Smooth muscle cell of the brain vasculature (primary cell): ENCODE measurements around the gene SPACA5.
"Not testable (repeated sequence)": the region's sequence is repeated elsewhere in the genome, so short reads cannot be mapped to it uniquely, and the experiment has no call there.

Experiments used
- DNase-seq: peaks from one replicate; pipeline ENCODE4 v3.0.0-alpha.2; 2012; ENCODE audit warnings: low read depth, low spot score

Gene SPACA5

GRCh38 chrX:48021026-48021900 is 14.5 kb downstream of the SPACA5 start:
- peak; percentile 70 for DNase-seq

GRCh38 chrX:48022100-48022499 is 15.3 kb downstream of the SPACA5 start:
- DNase-seq, result no peak

DNA sequence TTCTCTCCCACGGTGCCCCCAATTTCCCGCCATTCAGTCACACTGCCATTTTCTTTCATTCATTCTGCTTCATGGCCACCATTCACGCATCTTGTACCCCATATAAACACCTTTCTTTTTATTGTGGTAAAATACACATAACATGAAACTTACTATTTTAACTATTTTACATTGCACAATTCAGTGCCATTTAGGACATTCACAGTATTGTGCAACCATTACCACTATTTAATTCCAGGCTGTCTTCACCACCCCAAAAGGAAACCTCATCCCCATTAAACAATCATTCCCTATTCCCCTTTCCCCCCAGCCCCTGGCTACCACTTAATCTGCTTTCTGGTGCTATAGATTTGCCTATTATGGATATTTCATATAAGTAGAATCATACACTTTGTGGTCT is 15.9 kb downstream of the SPACA5 start:
- DNase-seq, result no peak

- no peak for DNase-seq
Measured at GRCh38 chrX:48025561-48025960, 18.8 kb downstream of the SPACA5 start.

DNA sequence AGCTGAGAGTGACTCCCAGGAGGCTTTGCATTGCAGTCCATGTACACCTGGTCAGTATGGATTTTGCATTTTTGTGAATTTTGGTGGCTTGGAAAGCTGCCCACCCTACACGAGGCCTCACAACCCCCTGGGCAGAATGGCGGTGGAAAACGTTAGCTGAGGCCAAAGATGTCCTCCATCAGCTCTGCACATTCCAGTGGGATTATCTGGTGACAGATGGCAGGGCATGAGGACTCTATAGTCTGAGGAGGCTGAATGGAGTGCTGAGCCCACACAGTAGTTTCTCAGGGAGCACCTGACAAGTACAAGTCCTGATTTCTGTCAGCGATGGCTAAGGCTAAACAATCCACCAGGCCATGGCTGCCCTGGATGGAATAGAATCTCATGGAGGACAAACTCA is 20.8 kb downstream of the SPACA5 start:
- DNase-seq, result not testable (repeated sequence)

DNA sequence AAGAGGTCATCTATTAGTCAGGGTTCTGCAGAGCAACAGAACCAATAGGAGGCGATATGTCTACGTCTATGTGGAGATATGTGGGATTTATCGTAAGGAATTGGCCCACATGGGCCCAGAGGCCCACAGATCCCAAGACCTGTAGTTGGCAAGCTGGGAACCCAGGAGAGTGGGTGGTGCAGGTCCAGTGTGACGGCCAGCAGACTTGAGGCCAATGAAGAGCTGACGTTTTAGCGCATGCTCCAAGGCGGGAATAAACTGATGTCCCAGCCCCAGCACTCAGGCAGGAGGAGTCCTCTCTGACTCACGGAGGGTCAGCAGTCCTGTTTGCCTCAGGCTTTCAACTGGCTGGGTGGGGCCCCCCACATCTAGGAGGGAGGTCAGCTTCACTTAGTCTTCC is 21.3 kb downstream of the SPACA5 start:
- no peak for DNase-seq

DNA sequence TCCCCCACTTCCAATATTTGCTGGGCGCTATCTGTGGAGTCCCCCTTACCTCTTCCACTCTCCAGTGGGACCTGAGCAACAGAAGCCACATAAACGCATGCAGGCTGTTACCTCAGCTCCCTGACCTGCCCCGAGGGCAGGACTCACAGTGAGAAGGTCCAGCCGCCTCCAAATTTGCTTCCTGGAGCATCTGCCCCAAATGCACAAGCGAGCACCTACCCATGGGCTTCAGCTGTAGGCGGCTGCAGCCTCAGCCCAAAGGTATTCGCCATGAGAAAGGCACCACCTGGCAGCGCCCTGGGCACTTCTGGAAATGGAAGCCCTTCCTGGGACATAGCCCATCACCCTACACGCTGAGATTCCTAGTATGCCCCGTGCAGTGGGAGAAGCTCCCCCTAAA is 23.4 kb downstream of the SPACA5 start:
- no peak for DNase-seq

DNA sequence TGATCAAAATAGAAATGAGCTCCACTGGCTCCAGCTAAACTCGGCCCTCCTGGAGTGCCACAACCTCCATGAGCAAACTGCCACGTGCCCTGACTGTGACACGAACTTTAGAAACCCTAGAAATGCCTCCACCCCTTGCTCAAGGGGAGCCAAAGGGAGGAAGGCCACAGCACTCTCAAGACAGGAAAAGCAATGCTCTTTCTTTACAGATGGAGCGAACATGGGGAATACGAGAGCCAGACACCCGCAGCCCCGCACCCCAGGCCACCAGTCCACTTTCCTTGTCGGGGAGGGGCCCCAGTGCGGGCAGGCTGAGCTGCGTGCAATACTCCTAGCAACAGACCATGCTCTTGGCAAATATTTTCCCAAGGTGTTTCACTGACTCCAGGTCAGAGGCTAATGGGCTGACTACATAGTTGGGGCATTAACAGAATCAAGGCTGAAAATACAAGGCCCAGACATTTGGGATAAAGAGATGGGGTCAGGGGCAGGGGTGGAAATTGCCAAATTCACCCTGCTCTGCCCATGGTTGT is 23.9 kb downstream of the SPACA5 start:
- DNase-seq, result not testable (repeated sequence)

- DNase-seq, result no peak
Measured at GRCh38 chrX:48035891-48036290, 29.1 kb downstream of the SPACA5 start.

- no peak for DNase-seq
Measured at GRCh38 chrX:48043056-48043455, 36.3 kb downstream of the SPACA5 start.

- no peak for DNase-seq
Measured at GRCh38 chrX:48045410-48046311, 38.9 kb downstream of the SPACA5 start.

- no peak for DNase-seq
Measured at GRCh38 chrX:48046846-48047245, 40.1 kb downstream of the SPACA5 start.

DNA sequence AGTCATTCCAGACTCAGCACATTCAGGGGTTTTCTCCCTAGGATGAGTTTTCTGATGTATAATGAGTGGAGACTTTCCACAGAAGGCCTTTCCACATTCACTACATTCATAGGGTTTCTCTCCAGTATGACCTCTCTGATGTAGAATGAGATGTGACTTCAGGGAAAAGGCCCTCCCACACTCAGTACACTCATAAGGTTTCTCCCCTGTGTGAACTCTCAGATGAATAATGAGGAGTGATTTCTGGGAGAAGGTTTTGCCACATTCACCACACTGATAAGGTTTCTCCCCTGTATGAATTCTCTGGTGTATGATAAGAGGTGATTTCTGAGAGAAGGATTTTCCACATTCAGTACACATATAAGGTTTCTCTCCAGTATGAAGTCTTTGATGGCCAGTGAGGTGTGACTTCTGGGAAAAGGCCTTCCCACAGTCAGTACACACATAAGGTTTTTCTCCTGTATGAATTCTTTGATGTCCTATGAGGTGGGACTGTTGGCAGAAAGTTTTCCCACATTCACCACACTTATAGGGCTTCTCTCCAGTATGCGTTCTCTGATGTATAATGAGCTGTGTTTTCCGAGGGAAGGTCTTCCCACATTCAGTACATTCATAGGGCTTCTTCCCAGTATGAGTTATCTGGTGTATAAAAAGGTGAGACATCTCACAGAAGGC is 52.0 kb downstream of the SPACA5 start:
- no peak for DNase-seq

GRCh38 chrX:48059296-48059639 is 52.5 kb downstream of the SPACA5 start:
- no peak for DNase-seq
